Spinal cord (tissue), 10 donors: ENCODE results near the gene SLC7A6OS. TPM values are rescaled to one million over a fixed set of nuclear protein-coding genes. Genes with fewer than 3 reads are reported as not detected.

Source experiments
- DNase-seq, 6 donors: peaks; one replicate each; pipeline versions ENCODE4 v3.0.0 to v3.0.0-alpha.2; 2013 to 2015; ENCODE audit warnings: low spot score in 6 of 6, low read depth in 4 of 6
- H3K27ac ChIP-seq: one replicate; pipeline ENCODE4 v1.5.1; 2013; ENCODE audit warnings: low read depth, low read length, control low read depth
- H3K27me3 ChIP-seq: one replicate; pipeline ENCODE4 v1.6.1; 2013; ENCODE audit warnings: low read length; ENCODE audit not compliant: control insufficient read depth, insufficient read depth
- H3K36me3 ChIP-seq: one replicate; pipeline ENCODE4 v1.6.1; 2013; ENCODE audit warnings: low read length; ENCODE audit not compliant: control insufficient read depth, insufficient read depth
- H3K4me1 ChIP-seq: one replicate; pipeline ENCODE4 v1.6.1; 2013; ENCODE audit warnings: low read length; ENCODE audit not compliant: control insufficient read depth, insufficient read depth
- H3K4me3 ChIP-seq: one replicate; pipeline ENCODE4 v1.5.1; 2013; ENCODE audit warnings: low read depth, low read length, control low read depth
- H3K9me3 ChIP-seq: one replicate; pipeline ENCODE4 v1.6.1; 2013; ENCODE audit warnings: low read length; ENCODE audit not compliant: control insufficient read depth, insufficient read depth
- WGBS: methylation state at CpG from one replicate; pipeline ENCODE4 v1.1.5; 2013; ENCODE audit warnings: missing lambda C conversion rate; ENCODE audit not compliant: insufficient coverage; 5-methylcytosine and 5-hydroxymethylcytosine counted together
- polyA plus RNA-seq, 2 donors: library from polyadenylated mRNA; unstranded; fragments of 120-200 nt; gene quantifications; one replicate each; pipeline ENCODE4 v1.2.1, GENCODE V29; 2013; ENCODE audit not compliant: insufficient read length in 2 of 2
- total RNA-seq, 2 donors: library from RNA; depleted of rRNA in 1 of 2; stranded (reverse); fragments of 120-200 nt in 1 of 2; fragments of >200 nt in 1 of 2; gene quantifications; one replicate each; pipeline versions ENCODE4 v1.2.3 to v1.2.4, GENCODE V29; 2013 to 2014
- donor health status: healthy.

The SLC7A6OS gene
- total and polyA plus RNA-seq, 4 donors = 13.4 to 23.0 (median 19.8) TPM

DNA sequence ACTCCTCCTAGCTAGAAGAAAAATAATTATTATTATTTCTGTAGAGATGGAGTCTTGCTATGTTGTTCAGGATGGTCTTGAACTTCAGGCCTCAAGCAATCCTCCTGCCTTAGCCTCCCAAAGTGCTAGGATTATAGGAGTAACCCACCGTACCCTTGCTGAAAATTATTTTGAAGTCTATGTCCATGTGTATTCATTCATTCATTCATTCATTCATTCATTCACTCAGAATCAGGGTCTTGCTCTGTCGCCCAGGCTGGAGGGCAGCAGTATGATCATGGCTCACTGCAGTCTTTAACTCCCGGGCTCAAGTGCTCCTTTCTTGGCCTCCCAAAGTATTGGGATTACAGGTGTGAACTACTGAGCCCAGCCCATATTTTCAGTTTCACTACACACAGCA lies 4.1 kb downstream of the SLC7A6OS start:
- Histone ChIP-seq H3K9me3 (no peaks in the 10 kb centered on the region), H3K4me1 (peaks cover 16% of the 10 kb centered on the region), H3K27me3 (no peaks in the 10 kb centered on the region), H3K36me3 (peaks cover 57% of the 10 kb centered on the region), H3K27ac (no peak overlapping the region), H3K4me3 (no peak overlapping the region)
- 83% methylated on average over 1 of the region's 3 CpGs for WGBS
- DNase-seq = no peak

DNA sequence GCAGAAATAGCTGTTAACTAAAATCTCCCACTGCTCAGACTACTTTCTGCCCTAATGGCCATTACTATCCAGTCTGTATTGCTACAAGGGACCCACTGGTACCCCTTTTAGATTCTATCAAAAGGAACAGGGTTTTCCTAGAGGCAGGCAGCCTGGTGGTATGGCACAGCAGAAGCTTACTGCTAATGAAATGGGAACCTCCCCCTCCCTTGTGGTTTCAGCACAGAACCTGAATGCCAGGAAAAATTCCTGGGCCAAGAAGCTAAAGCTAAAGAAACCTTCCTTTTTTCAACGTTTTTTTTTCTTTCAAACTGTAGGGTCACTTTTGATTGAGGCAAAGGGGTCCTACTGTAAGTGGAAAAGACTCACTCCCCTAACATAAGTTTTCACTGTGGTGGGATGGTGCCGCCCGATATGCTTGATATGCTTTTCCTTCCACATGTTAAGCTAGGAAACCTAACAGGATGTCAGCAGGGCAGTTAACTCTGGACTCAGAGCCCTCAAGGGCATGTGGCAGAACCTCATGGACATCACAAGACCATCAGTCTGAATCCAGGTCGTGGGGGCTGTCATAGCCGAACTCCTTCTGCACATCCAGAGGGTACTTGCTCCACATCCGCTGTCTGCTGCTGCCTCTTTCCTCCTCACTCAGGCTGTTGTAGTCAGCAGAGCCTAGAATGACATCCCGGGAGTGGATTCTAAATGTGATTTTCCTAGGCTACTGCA lies 9.8 kb downstream of the SLC7A6OS start:
- peaks cover 63% of the 10 kb centered on the region for H3K36me3 ChIP-seq
- no peak for DNase-seq
- no peak overlapping the region for H3K27ac ChIP-seq
- no peaks in the 10 kb centered on the region for H3K27me3 ChIP-seq
- WGBS = 88% methylated on average over 2 of the region's 7 CpGs
- H3K4me3 ChIP-seq = no peak overlapping the region
- H3K4me1 ChIP-seq = peaks cover 4% of the 10 kb centered on the region
- H3K9me3 ChIP-seq = no peaks in the 10 kb centered on the region

DNA sequence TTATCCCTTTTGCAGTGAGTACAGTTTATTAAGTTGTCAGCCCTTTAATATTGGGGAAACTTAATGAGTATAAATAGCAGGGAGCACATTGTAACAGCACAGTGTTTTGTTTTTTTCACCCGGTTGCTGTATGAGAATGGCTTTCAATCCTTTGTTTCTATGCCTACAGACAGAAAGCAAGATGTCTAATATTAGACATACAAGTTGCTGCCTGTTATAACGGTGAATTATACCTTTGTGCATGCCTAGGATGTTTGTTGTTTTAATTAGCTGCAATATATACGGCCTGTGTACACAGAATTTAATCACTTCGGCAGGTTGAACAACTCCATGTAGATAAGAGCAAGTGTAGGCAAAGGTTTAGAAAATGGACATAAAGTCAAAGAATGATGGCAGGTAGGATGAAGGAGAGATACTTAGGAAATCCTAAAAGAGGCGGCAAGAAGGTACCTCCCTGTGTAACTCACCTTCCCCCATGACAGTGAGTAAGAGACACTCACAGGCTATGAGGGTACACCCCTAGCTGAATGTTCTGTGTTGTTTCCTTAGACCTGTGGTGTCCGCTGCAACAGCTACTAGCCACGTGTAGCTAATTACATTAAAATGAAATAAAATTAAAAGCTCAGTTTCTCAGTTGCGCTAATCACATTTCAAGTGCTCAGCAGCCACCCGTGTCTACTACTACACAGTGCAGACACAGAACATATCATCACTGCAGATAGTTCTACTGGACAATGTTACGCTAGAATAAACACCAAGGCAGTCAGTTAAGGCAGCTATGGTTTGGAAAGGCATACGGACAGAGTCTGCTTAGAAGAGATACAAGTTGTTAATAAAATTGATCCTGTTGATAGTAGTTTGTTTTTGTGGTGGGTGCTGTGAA lies 10.9 kb downstream of the SLC7A6OS start:
- Histone ChIP-seq H3K9me3 (no peaks in the 10 kb centered on the region), H3K27me3 (no peaks in the 10 kb centered on the region), H3K4me1 (peaks cover 4% of the 10 kb centered on the region), H3K4me3 (no peak overlapping the region), H3K27ac (no peak overlapping the region), H3K36me3 (peaks cover 55% of the 10 kb centered on the region)
- peak in 1 of 6 donors; percentile 65 for DNase-seq
- 76% methylated on average over 6 of the region's 11 CpGs for WGBS

DNA sequence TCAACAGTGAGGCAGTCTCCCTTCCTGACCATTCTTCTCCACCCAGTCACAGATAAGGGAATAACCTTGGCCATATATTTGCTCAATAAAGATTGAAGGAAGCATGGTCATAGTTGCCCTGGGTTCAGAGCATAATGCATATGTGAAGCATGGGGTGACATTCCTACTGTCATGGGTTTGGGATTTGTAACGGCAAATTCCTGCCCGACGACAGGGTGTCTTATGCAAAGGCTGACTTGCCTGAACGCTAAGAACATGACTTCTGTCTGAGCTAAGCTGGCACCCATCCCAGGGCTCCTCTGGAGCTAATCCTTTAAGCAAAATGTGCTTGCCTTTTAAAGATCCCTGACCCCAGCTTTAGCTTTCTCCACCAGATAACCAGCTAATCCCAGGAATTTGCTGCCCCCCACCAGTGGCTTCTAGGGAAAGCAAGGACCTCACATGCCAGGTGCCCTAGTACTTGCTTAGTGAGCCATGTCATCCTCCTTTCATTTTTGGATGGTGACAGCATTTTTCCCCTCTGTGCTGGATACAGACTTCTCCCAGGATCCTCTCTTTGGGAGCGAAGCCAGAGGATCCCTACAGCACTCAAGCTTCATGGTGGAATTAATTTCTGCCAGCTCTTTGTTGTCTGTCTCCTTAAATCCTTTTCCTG lies 11.7 kb downstream of the SLC7A6OS start:
- peak in 4 of 6 donors; percentile 15 to 74 (median 38) for DNase-seq
- Histone ChIP-seq H3K9me3 (no peaks in the 10 kb centered on the region), H3K27ac (no peak overlapping the region), H3K4me3 (no peak overlapping the region), H3K36me3 (peaks cover 54% of the 10 kb centered on the region), H3K4me1 (peaks cover 4% of the 10 kb centered on the region), H3K27me3 (no peaks in the 10 kb centered on the region)
- 71% methylated on average over 5 of the region's 5 CpGs for WGBS

DNA sequence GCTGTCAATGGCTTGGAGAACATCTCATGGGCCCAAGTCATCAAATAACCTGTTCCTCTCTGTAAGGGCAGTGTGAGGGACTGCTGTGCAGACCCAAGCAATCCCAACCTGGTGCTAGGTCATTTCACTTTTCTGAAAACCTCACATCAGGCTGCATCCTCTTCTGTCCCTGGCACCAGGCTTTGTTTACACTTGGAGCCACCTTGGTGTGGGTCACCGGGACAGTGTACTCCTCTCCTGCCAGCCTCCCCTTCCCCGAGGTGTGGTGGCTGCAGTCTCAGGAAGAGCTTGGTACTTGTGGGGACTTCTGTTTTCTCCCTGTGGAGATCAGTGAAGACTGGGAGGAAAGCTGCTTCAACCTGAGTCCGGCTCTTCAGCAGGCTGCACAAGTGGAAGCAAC lies 12.4 kb downstream of the SLC7A6OS start:
- 100% methylated on average over 1 of the region's 3 CpGs for WGBS
- Histone ChIP-seq H3K4me3 (no peak overlapping the region), H3K27me3 (no peaks in the 10 kb centered on the region), H3K4me1 (peaks cover 4% of the 10 kb centered on the region), H3K27ac (no peak overlapping the region), H3K36me3 (peaks cover 57% of the 10 kb centered on the region), H3K9me3 (no peaks in the 10 kb centered on the region)
- DNase-seq = no peak

DNA sequence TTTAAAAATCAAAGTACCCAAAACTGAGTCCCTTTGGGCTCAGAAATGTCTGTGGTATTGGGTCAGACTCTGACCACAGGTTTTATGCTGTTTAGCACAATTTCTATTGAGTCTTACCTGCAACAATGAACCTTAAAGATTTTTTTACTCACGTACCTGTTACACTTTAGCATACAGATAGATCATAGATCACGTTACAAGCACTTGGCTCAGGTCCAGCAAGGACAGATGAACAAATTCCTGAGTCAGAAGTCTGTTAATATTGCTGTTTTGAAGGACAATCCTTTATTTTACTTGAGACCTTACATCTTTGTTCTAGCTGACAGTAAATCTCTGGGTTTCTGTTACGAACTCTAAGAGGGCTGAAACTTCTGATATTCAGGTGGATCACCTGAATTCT lies 12.8 kb downstream of the SLC7A6OS start:
- Histone ChIP-seq H3K9me3 (no peaks in the 10 kb centered on the region), H3K27me3 (no peaks in the 10 kb centered on the region), H3K4me3 (no peak overlapping the region), H3K27ac (no peak overlapping the region), H3K4me1 (peaks cover 4% of the 10 kb centered on the region), H3K36me3 (peaks cover 58% of the 10 kb centered on the region)
- DNase-seq = no peak
- 83% methylated on average over 1 of the region's 3 CpGs for WGBS

DNA sequence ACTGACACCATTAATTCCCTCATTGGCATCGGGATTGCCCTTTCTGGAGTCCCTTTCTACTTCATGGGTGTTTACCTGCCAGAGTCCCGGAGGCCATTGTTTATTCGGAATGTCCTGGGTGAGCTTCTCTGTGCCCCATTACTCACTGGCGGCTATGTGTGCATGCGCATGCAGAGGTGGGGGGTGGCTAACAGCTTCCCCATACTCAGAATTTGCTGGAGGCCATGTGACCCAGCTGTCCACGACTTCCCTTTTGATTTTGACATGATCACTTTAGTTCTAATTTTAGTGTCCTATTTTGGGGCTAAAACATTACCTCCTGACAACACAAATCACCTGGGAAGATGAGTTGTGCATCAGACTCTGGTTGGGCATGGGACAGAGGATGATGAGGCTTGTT lies 14.1 kb downstream of the SLC7A6OS start:
- Histone ChIP-seq H3K4me3 (no peak overlapping the region), H3K27ac (no peak overlapping the region), H3K36me3 (peaks cover 57% of the 10 kb centered on the region), H3K9me3 (no peaks in the 10 kb centered on the region), H3K27me3 (no peaks in the 10 kb centered on the region), H3K4me1 (peaks cover 4% of the 10 kb centered on the region)
- WGBS = 88% methylated on average over 3 of the region's 6 CpGs
- no peak for DNase-seq

DNA sequence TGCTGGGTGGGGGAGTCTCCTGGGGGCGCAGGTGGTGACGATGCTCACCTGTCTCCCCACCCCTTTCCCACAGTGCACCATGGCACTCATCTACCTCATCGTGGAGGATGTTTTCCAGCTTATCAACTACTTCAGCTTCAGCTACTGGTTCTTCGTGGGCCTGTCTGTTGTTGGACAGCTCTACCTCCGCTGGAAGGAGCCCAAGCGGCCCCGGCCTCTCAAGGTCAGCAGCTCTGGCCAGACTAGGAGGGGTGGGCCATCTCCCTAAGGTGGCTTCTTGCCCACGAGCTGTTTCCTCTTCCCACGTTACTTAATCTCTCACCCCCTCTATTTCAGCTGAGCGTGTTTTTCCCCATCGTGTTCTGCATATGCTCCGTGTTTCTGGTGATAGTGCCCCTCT lies 14.5 kb downstream of the SLC7A6OS start:
- Histone ChIP-seq H3K36me3 (peaks cover 61% of the 10 kb centered on the region), H3K4me1 (peaks cover 4% of the 10 kb centered on the region), H3K27ac (no peak overlapping the region), H3K4me3 (no peak overlapping the region), H3K9me3 (no peaks in the 10 kb centered on the region), H3K27me3 (no peaks in the 10 kb centered on the region)
- WGBS = 79% methylated on average over 10 of the region's 12 CpGs
- no peak for DNase-seq

DNA sequence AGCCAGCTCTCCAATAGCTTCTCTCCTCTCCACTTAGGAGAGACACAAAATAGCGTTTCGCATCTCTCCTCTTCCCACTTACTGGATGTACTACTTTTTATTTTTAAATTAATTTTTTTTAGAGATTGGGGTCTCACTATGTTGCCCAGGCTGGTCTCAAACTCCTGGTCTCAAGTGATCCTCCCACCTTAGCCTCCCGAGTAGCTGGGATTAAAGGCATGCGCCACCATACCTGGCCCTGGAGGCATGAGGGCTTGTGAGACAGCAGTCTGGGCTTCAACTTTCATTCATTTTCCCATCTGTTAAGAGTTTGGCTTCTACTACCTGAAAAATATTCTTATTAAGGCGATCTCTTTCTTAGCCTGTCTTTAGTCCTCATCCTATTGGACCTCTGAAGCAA lies 18.3 kb downstream of the SLC7A6OS start:
- Histone ChIP-seq H3K36me3 (peaks cover 66% of the 10 kb centered on the region), H3K4me1 (no peaks in the 10 kb centered on the region), H3K9me3 (no peaks in the 10 kb centered on the region), H3K27ac (no peak overlapping the region), H3K27me3 (no peaks in the 10 kb centered on the region), H3K4me3 (no peak overlapping the region)
- 100% methylated on average over 2 of the region's 5 CpGs for WGBS
- DNase-seq = no peak
